ENCODE measurements around the gene VAC14.
A peak's percentile ranks its signal among the peaks of the same experiment; 100 is the strongest.
"Not testable (repeated sequence)": the region's sequence is repeated elsewhere in the genome, so short reads cannot be mapped to it uniquely, and the experiment has no call there.

The VAC14 gene

GRCh38 chr16:70744366-70744765, 56.6 kb downstream of the VAC14 start:
- DNase-seq (ENCODE audit: low read depth in 1 of 2, low spot score in 1 of 2), result no peak

- no peak for DNase-seq (ENCODE audit: low read depth in 1 of 2, low spot score in 1 of 2)
Measured at GRCh38 chr16:70743791-70744190, 57.2 kb downstream of the VAC14 start.

GRCh38 chr16:70742967-70743366, 58.0 kb downstream of the VAC14 start:
- not testable (repeated sequence) for DNase-seq (ENCODE audit: low read depth in 1 of 2, low spot score in 1 of 2)

- DNase-seq (ENCODE audit: low read depth in 1 of 2, low spot score in 1 of 2), result no peak
Measured at GRCh38 chr16:70741783-70742125, 59.2 kb downstream of the VAC14 start.

- no peak for DNase-seq (ENCODE audit: low read depth in 1 of 2, low spot score in 1 of 2)
Measured at GRCh38 chr16:70740914-70741782, 59.8 kb downstream of the VAC14 start.

- DNase-seq (ENCODE audit: low read depth in 1 of 2, low spot score in 1 of 2), result no peak
Measured at GRCh38 chr16:70740174-70740913, 60.6 kb downstream of the VAC14 start.

GRCh38 chr16:70739389-70739788, 61.6 kb downstream of the VAC14 start:
- no peak for DNase-seq (ENCODE audit: low read depth in 1 of 2, low spot score in 1 of 2)

GRCh38 chr16:70738083-70738977, 62.6 kb downstream of the VAC14 start:
- DNase-seq (ENCODE audit: low read depth in 1 of 2, low spot score in 1 of 2), result no peak

GRCh38 chr16:70737377-70738082, 63.4 kb downstream of the VAC14 start:
- DNase-seq (ENCODE audit: low read depth in 1 of 2, low spot score in 1 of 2), result peak; percentile 29 to 64

- DNase-seq (ENCODE audit: low read depth in 1 of 2, low spot score in 1 of 2), result no peak
Measured at GRCh38 chr16:70736465-70737376, 64.2 kb downstream of the VAC14 start.

- no peak for DNase-seq (ENCODE audit: low read depth in 1 of 2, low spot score in 1 of 2)
Measured at GRCh38 chr16:70735141-70735979, 65.6 kb downstream of the VAC14 start.

- DNase-seq (ENCODE audit: low read depth in 1 of 2, low spot score in 1 of 2), result no peak
Measured at GRCh38 chr16:70734522-70735095, 66.3 kb downstream of the VAC14 start.

GRCh38 chr16:70730944-70731343, 70.0 kb downstream of the VAC14 start:
- no peak for DNase-seq (ENCODE audit: low read depth in 1 of 2, low spot score in 1 of 2)

GRCh38 chr16:70730031-70730430, 70.9 kb downstream of the VAC14 start:
- no peak for DNase-seq (ENCODE audit: low read depth in 1 of 2, low spot score in 1 of 2)

GRCh38 chr16:70729292-70729691, 71.7 kb downstream of the VAC14 start:
- no peak for DNase-seq (ENCODE audit: low read depth in 1 of 2, low spot score in 1 of 2)

- DNase-seq (ENCODE audit: low read depth in 1 of 2, low spot score in 1 of 2), result no peak
Measured at GRCh38 chr16:70728150-70728549, 72.8 kb downstream of the VAC14 start.

- no peak for DNase-seq (ENCODE audit: low read depth in 1 of 2, low spot score in 1 of 2)
Measured at GRCh38 chr16:70726892-70727361, 74.0 kb downstream of the VAC14 start.

All from activated CD4-positive, alpha-beta T cell treated with anti-CD3 and anti-CD28 coated beads, Interleukin-2, amount 50 U/mL, for 24 hours (primary cell).